Stimulated activated CD4-positive, alpha-beta T cell treated with anti-CD3 and anti-CD28 coated beads, Interleukin-1b, Interleukin-23, amount 100 ng/mL, for 24 hours (primary cell): Measurements from ENCODE around the gene COMMD10.
A peak's percentile ranks its signal among the peaks of the same experiment; 100 is the strongest.
"Not testable (repeated sequence)": the region's sequence is repeated elsewhere in the genome, so short reads cannot be mapped to it uniquely, and the experiment has no call there.

Source experiments
- DNase-seq, 4 experiments: peaks; one replicate each; pipeline ENCODE4 v3.0.0-alpha.2; 2020; ENCODE audit warnings: low read depth in 4 of 4, low spot score in 1 of 4

Gene COMMD10

GRCh38 chr5:116084871-116085715, at the start of gene COMMD10:
Gene COMMD10, plus strand, starts transcription at chr5:116085025.
- DNase-seq, result peak; percentile 41 to 67 (median 55)

- DNase-seq, result no peak
Measured at GRCh38 chr5:116035123-116035522, 49.7 kb upstream of the COMMD10 start.

- DNase-seq, result no peak
Measured at GRCh38 chr5:116037236-116037822, 47.5 kb upstream of the COMMD10 start.

GRCh38 chr5:116038817-116039216, 46.0 kb upstream of the COMMD10 start:
- no peak for DNase-seq

- DNase-seq, result no peak
Measured at GRCh38 chr5:116042375-116042774, 42.5 kb upstream of the COMMD10 start.

- DNase-seq, result no peak
Measured at GRCh38 chr5:116044073-116044472, 40.8 kb upstream of the COMMD10 start.

GRCh38 chr5:116045821-116046220, 39.0 kb upstream of the COMMD10 start:
- DNase-seq, result no peak

GRCh38 chr5:116046261-116046660, 38.6 kb upstream of the COMMD10 start:
- DNase-seq, result no peak

GRCh38 chr5:116046823-116047222, 38.0 kb upstream of the COMMD10 start:
- DNase-seq, result no peak

- DNase-seq, result no peak
Measured at GRCh38 chr5:116058346-116058936, 26.4 kb upstream of the COMMD10 start.

GRCh38 chr5:116062352-116062751, 22.5 kb upstream of the COMMD10 start:
- no peak for DNase-seq

GRCh38 chr5:116063950-116064349, 20.9 kb upstream of the COMMD10 start:
- no peak for DNase-seq

- DNase-seq, result peak in 1 of 4 experiments; percentile 34
Measured at GRCh38 chr5:116068028-116068632, 16.7 kb upstream of the COMMD10 start.

GRCh38 chr5:116071211-116071610, 13.6 kb upstream of the COMMD10 start:
- DNase-seq, result no peak

- DNase-seq, result no peak
Measured at GRCh38 chr5:116075191-116075831, 9.5 kb upstream of the COMMD10 start.

GRCh38 chr5:116076496-116076895, 8.3 kb upstream of the COMMD10 start:
- DNase-seq, result no peak

- no peak for DNase-seq
Measured at GRCh38 chr5:116078199-116078598, 6.6 kb upstream of the COMMD10 start.

GRCh38 chr5:116084287-116084691, 536 bp upstream of the COMMD10 start:
- DNase-seq, result no peak

- not testable (repeated sequence) for DNase-seq
Measured at GRCh38 chr5:116086309-116086708, 1.5 kb downstream of the COMMD10 start.

- DNase-seq, result no peak
Measured at GRCh38 chr5:116088062-116088461, 3.2 kb downstream of the COMMD10 start.

- no peak for DNase-seq
Measured at GRCh38 chr5:116090302-116090701, 5.5 kb downstream of the COMMD10 start.
